ENCODE data around the gene NPAS2. TPM values are rescaled to one million over a fixed set of nuclear protein-coding genes. Genes with fewer than 3 reads are reported as not detected.
A peak's percentile ranks its signal among the peaks of the same experiment; 100 is the strongest.

Gene NPAS2
- total RNA-seq, 1 donor, result 8.7 TPM

DNA sequence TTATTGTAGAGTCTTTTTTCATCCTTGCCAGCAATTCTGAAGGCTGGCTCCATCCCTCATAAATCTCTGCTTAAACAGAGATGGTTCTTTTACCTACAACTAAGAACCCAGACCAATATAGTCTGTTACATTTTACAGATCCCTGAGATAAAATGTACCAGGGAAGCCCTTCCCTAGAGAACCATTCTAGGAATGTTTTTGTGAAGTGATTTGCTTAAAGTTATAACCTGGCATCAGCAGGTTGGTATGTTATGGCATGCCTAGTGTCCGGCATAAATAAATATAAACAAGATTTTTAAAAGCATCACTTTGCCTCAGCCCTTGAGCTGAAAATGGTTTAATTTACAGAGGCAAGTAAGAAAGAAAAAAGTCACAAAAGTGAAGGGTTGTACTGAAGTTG is 18.5 kb upstream of the NPAS2 start:
- H3K4me3 ChIP-seq (ENCODE audit: insufficient read depth, low read length), result no peak overlapping the region
- no peaks in the 10 kb centered on the region for H3K4me1 ChIP-seq (ENCODE audit: insufficient read depth, low read length)
- no peak overlapping the region for H3K4me2 ChIP-seq (ENCODE audit: insufficient read depth, low read length)
- H3K9me3 ChIP-seq (ENCODE audit: low read depth, low read length), result no peaks in the 10 kb centered on the region
- peaks cover 14% of the 10 kb centered on the region for H3K27me3 ChIP-seq (ENCODE audit: insufficient read depth, low read length)
- no peaks in the 10 kb centered on the region for H3K36me3 ChIP-seq (ENCODE audit: insufficient read depth, low read length)
- H2AFZ ChIP-seq (ENCODE audit: low read length), result no peak overlapping the region
- H4K20me1 ChIP-seq (ENCODE audit: insufficient read depth, low read length), result no peaks in the 10 kb centered on the region
- no peak overlapping the region for H3K27ac ChIP-seq (ENCODE audit: low read depth, low read length)
- DNase-seq (ENCODE audit: insufficient read length, low spot score, missing footprints), result no peak
- no peak for TF ChIP-seq CTCF (IDR thresholded peaks at IDR 0.05; ENCODE audit: extremely low read depth, low read depth, low read length)
- no peaks in the 10 kb centered on the region for H3K79me2 ChIP-seq (ENCODE audit: insufficient read depth, low read length)

GRCh38 chr2:100802066-100802465 is 17.9 kb upstream of the NPAS2 start:
- Histone ChIP-seq H3K27me3 (ENCODE audit: insufficient read depth, low read length) (peaks cover 14% of the 10 kb centered on the region), H3K9me3 (ENCODE audit: low read depth, low read length) (no peaks in the 10 kb centered on the region), H3K36me3 (ENCODE audit: insufficient read depth, low read length) (no peaks in the 10 kb centered on the region), H3K4me2 (ENCODE audit: insufficient read depth, low read length) (no peak overlapping the region), H3K4me1 (ENCODE audit: insufficient read depth, low read length) (no peaks in the 10 kb centered on the region), H4K20me1 (ENCODE audit: insufficient read depth, low read length) (no peaks in the 10 kb centered on the region), H2AFZ (ENCODE audit: low read length) (peak overlapping the region; percentile 44), H3K27ac (ENCODE audit: low read depth, low read length) (no peak overlapping the region), H3K79me2 (ENCODE audit: insufficient read depth, low read length) (no peaks in the 10 kb centered on the region), H3K4me3 (ENCODE audit: insufficient read depth, low read length) (no peak overlapping the region)
- no peak for TF ChIP-seq CTCF (IDR thresholded peaks at IDR 0.05; ENCODE audit: extremely low read depth, low read depth, low read length)
- no peak for DNase-seq (ENCODE audit: insufficient read length, low spot score, missing footprints)

DNA sequence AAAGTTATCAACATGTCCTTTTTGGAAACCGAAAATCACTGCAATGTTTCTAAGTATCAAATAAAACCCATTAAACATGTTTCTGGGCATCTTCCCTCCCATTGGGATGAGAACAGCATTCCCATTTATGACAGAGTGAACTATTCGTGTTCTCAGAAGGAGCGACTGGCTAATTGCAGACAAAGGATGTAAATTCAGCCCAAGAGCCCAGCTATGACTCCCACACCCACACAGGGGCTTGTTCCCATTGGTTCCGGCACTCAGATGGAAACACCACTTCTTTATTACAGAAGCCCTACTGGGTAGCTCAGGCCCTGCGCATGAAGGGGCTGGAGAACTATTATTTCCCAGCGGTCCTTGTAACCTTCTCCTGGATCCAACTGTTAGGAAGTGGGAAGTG is 16.6 kb upstream of the NPAS2 start:
- H3K36me3 ChIP-seq (ENCODE audit: insufficient read depth, low read length), result no peaks in the 10 kb centered on the region
- H3K79me2 ChIP-seq (ENCODE audit: insufficient read depth, low read length), result no peaks in the 10 kb centered on the region
- H3K27me3 ChIP-seq (ENCODE audit: insufficient read depth, low read length), result peaks cover 13% of the 10 kb centered on the region
- H2AFZ ChIP-seq (ENCODE audit: low read length), result no peak overlapping the region
- no peak for TF ChIP-seq CTCF (IDR thresholded peaks at IDR 0.05; ENCODE audit: extremely low read depth, low read depth, low read length)
- H4K20me1 ChIP-seq (ENCODE audit: insufficient read depth, low read length), result no peaks in the 10 kb centered on the region
- no peak overlapping the region for H3K4me2 ChIP-seq (ENCODE audit: insufficient read depth, low read length)
- H3K4me1 ChIP-seq (ENCODE audit: insufficient read depth, low read length), result no peaks in the 10 kb centered on the region
- DNase-seq (ENCODE audit: insufficient read length, low spot score, missing footprints), result no peak
- H3K4me3 ChIP-seq (ENCODE audit: insufficient read depth, low read length), result no peak overlapping the region
- H3K9me3 ChIP-seq (ENCODE audit: low read depth, low read length), result no peaks in the 10 kb centered on the region
- no peak overlapping the region for H3K27ac ChIP-seq (ENCODE audit: low read depth, low read length)

- TF ChIP-seq CTCF (IDR thresholded peaks at IDR 0.05; ENCODE audit: extremely low read depth, low read depth, low read length), result no peak
- peaks cover 6% of the 10 kb centered on the region for H3K27me3 ChIP-seq (ENCODE audit: insufficient read depth, low read length)
These were observed 13.4 kb upstream of the NPAS2 start for GRCh38 chr2:100806550-100806949.

More at GRCh38 chr2:100806550-100806949, 13.4 kb upstream of the NPAS2 start:
- DNase-seq (ENCODE audit: insufficient read length, low spot score, missing footprints), result peak; percentile 73
- no peak overlapping the region for H3K4me2 ChIP-seq (ENCODE audit: insufficient read depth, low read length)
- no peaks in the 10 kb centered on the region for H3K79me2 ChIP-seq (ENCODE audit: insufficient read depth, low read length)
- H2AFZ ChIP-seq (ENCODE audit: low read length), result no peak overlapping the region
- no peaks in the 10 kb centered on the region for H3K36me3 ChIP-seq (ENCODE audit: insufficient read depth, low read length)
- H3K9me3 ChIP-seq (ENCODE audit: low read depth, low read length), result no peaks in the 10 kb centered on the region
- H3K27ac ChIP-seq (ENCODE audit: low read depth, low read length), result no peak overlapping the region
- H3K4me3 ChIP-seq (ENCODE audit: insufficient read depth, low read length), result no peak overlapping the region
- no peaks in the 10 kb centered on the region for H3K4me1 ChIP-seq (ENCODE audit: insufficient read depth, low read length)
- H4K20me1 ChIP-seq (ENCODE audit: insufficient read depth, low read length), result no peaks in the 10 kb centered on the region

Data from osteoblast (primary cell).